ENCODE results near the gene ALS2.

DNA sequence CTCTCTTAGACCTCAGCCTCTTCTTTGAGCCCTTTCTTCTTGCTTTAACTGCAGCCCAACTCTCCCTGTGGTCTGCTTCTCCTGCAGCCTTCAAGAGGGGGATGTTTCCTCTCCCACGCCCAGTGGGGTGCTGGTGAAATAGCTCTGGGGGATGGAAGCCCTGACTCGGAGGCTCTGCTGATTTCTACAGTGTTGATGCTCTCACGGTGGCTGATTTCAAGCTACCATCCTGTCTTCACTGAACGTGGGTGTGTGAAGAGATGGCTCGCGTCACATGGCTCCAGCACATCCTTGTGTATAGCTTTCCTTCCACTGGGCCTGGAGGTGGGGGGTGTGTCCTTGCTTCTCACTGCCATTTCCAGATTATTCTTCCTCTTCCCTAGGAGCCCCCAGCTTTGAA, 102.3 kb downstream of the ALS2 start:
- TF ChIP-seq, protein P1, sequence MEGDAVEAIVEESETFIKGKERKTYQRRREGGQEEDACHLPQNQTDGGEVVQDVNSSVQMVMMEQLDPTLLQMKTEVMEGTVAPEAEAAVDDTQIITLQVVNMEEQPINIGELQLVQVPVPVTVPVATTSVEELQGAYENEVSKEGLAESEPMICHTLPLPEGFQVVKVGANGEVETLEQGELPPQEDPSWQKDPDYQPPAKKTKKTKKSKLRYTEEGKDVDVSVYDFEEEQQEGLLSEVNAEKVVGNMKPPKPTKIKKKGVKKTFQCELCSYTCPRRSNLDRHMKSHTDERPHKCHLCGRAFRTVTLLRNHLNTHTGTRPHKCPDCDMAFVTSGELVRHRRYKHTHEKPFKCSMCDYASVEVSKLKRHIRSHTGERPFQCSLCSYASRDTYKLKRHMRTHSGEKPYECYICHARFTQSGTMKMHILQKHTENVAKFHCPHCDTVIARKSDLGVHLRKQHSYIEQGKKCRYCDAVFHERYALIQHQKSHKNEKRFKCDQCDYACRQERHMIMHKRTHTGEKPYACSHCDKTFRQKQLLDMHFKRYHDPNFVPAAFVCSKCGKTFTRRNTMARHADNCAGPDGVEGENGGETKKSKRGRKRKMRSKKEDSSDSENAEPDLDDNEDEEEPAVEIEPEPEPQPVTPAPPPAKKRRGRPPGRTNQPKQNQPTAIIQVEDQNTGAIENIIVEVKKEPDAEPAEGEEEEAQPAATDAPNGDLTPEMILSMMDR (IDR thresholded peaks at IDR 0.05): no peak
- TF ChIP-seq POLR2A (IDR thresholded peaks at IDR 0.05): no peak

Data from stomach (tissue), 4 donors.